ENCODE results near the gene MORN2.
A peak's percentile ranks its signal among the peaks of the same experiment; 100 is the strongest.

MORN2 gene

GRCh38 chr2:38830526-38831159 lies 45.1 kb upstream of the MORN2 start:
- H3K9me3 ChIP-seq (replicated peaks in 1 of 2; ENCODE audit: control insufficient read depth in 2 of 2, insufficient read depth in 1 of 2, low read depth in 1 of 2, low read length in 2 of 2), result no peaks in the 10 kb centered on the region
- no peak overlapping the region for H2BK120ac ChIP-seq (ENCODE audit: low read depth, low read length)
- no peak for DNase-seq (ENCODE audit: low spot score)
- H3K4ac ChIP-seq (ENCODE audit: low read length), result no peak overlapping the region
- H2BK15ac ChIP-seq (ENCODE audit: low read length), result no peak overlapping the region
- no peak overlapping the region for H2BK12ac ChIP-seq (ENCODE audit: low read length)
- no peak overlapping the region for H3K27ac ChIP-seq (replicated peaks; ENCODE audit: low read length)
- H3K4me1 ChIP-seq (ENCODE audit: control insufficient read depth in 2 of 2, insufficient read depth in 1 of 2, low read depth in 1 of 2, low read length in 2 of 2), result no peaks in the 10 kb centered on the region
- no peak overlapping the region for H3K18ac ChIP-seq (ENCODE audit: low read length)
- H3K14ac ChIP-seq (ENCODE audit: low read length), result no peak overlapping the region
- H3K23ac ChIP-seq (ENCODE audit: low read depth, low read length, poor library complexity), result no peak overlapping the region
- no peak overlapping the region for H4K8ac ChIP-seq (ENCODE audit: low read depth, low read length)
- no peak overlapping the region for H2BK5ac ChIP-seq (ENCODE audit: low read length)
- no peak overlapping the region for H3K9ac ChIP-seq (ENCODE audit: low read depth, low read length, poor library complexity)
- H3K4me3 ChIP-seq (ENCODE audit: low read length in 2 of 2), result no peak overlapping the region
- H3K4me2 ChIP-seq (ENCODE audit: insufficient read depth, low read length, poor library complexity, severe bottlenecking), result no peak overlapping the region
- WGBS, 2 donors (ENCODE audit: extremely low coverage in 2 of 2, insufficient read length in 2 of 2, insufficient replicate concordance in 1 of 2), result no CpG with 5 or more reads among the region's 6 CpGs
- no peak overlapping the region for H2AK5ac ChIP-seq (ENCODE audit: low read depth, low read length)
- H4K91ac ChIP-seq (ENCODE audit: low read depth, low read length, poor library complexity), result no peak overlapping the region
- H3K27me3 ChIP-seq (ENCODE audit: control insufficient read depth in 3 of 3, insufficient read depth in 3 of 3, low read depth in 1 of 3, low read length in 3 of 3), result no peaks in the 10 kb centered on the region
- no peaks in the 10 kb centered on the region for H3K79me1 ChIP-seq (ENCODE audit: low read depth, low read length)
- no peak overlapping the region for H2AFZ ChIP-seq (ENCODE audit: low read length)
- H3K36me3 ChIP-seq (replicated peaks in 1 of 2; ENCODE audit: control insufficient read depth in 2 of 2, insufficient read depth in 2 of 2, low read length in 2 of 2), result peaks cover 3 to 64% of the 10 kb centered on the region in 2 donors

DNA sequence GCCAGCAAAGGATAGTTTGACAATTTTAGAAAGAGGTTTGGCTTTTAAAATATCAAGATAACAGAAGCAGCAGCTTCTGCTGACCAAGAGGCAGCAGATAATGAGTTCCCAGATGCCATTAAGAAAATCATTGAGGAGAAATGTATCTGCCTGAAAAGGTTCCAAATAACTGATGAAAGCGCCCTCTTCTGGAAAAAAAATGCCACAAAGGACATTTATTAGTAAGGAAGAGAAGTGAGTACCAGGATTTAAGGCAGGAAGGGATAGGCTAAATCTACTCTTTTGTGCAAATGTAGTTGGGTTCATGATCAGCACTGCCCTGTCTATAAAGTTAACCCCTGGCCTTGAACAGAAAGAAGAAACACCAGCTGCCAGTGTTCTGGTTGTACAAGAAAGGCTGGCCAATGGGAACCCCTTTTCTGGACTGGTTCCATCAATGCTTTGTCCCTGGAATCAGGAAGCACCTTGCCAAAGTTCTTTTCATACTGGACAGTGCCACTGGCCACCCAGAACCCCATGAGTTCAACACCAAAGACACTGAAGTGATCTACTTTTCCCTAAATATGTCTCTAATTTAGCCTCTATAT lies 40.7 kb upstream of the MORN2 start:
- no peak overlapping the region for H2AFZ ChIP-seq (ENCODE audit: low read length)
- WGBS, 2 donors (ENCODE audit: extremely low coverage in 2 of 2, insufficient read length in 2 of 2, insufficient replicate concordance in 1 of 2), result no CpG with 5 or more reads among the region's 1 CpG
- H3K23ac ChIP-seq (ENCODE audit: low read depth, low read length, poor library complexity), result no peak overlapping the region
- H3K9me3 ChIP-seq (replicated peaks in 1 of 2; ENCODE audit: control insufficient read depth in 2 of 2, insufficient read depth in 1 of 2, low read depth in 1 of 2, low read length in 2 of 2), result no peaks in the 10 kb centered on the region
- no peak overlapping the region for H3K4ac ChIP-seq (ENCODE audit: low read length)
- no peak overlapping the region for H4K8ac ChIP-seq (ENCODE audit: low read depth, low read length)
- peak; percentile 9 for DNase-seq (ENCODE audit: low spot score)
- no peak overlapping the region for H2BK5ac ChIP-seq (ENCODE audit: low read length)
- no peak overlapping the region for H3K9ac ChIP-seq (ENCODE audit: low read depth, low read length, poor library complexity)
- no peak overlapping the region for H4K91ac ChIP-seq (ENCODE audit: low read depth, low read length, poor library complexity)
- no peak overlapping the region for H2BK15ac ChIP-seq (ENCODE audit: low read length)
- H3K4me1 ChIP-seq (ENCODE audit: control insufficient read depth in 2 of 2, insufficient read depth in 1 of 2, low read depth in 1 of 2, low read length in 2 of 2), result no peaks in the 10 kb centered on the region
- H2AK5ac ChIP-seq (ENCODE audit: low read depth, low read length), result no peak overlapping the region
- H3K27me3 ChIP-seq (ENCODE audit: control insufficient read depth in 3 of 3, insufficient read depth in 3 of 3, low read depth in 1 of 3, low read length in 3 of 3), result no peaks in the 10 kb centered on the region
- no peak overlapping the region for H3K27ac ChIP-seq (replicated peaks; ENCODE audit: low read length)
- no peak overlapping the region for H2BK120ac ChIP-seq (ENCODE audit: low read depth, low read length)
- H3K18ac ChIP-seq (ENCODE audit: low read length), result no peak overlapping the region
- H3K14ac ChIP-seq (ENCODE audit: low read length), result no peak overlapping the region
- no peak overlapping the region for H3K4me3 ChIP-seq (ENCODE audit: low read length in 2 of 2)
- H3K79me1 ChIP-seq (ENCODE audit: low read depth, low read length), result no peaks in the 10 kb centered on the region
- H3K36me3 ChIP-seq (replicated peaks in 1 of 2; ENCODE audit: control insufficient read depth in 2 of 2, insufficient read depth in 2 of 2, low read length in 2 of 2), result peaks cover 5 to 72% of the 10 kb centered on the region in 2 donors
- H2BK12ac ChIP-seq (ENCODE audit: low read length), result no peak overlapping the region
- H3K4me2 ChIP-seq (ENCODE audit: insufficient read depth, low read length, poor library complexity, severe bottlenecking), result no peak overlapping the region

DNA sequence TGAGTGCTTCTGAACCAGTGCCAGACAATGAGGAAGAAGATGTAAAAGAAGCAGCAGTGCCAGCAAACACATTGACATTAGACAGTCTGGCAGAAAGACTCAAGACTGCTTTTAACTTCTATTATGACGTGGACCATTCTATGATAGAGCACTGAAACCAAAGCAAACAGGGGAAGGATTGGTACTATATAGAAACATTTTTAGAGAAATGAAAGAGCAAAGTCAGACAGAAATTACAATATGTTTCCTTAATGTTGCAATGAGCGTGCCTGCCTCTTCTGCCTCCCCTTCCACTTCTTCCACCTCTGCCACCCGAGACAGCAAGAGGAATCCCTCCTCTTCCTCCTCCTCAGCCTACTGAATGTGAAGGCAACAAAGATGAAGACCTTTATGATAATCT lies 39.8 kb upstream of the MORN2 start:
- H2BK5ac ChIP-seq (ENCODE audit: low read length), result no peak overlapping the region
- no peak overlapping the region for H2BK15ac ChIP-seq (ENCODE audit: low read length)
- H3K23ac ChIP-seq (ENCODE audit: low read depth, low read length, poor library complexity), result no peak overlapping the region
- H3K36me3 ChIP-seq (replicated peaks in 1 of 2; ENCODE audit: control insufficient read depth in 2 of 2, insufficient read depth in 2 of 2, low read length in 2 of 2), result peaks cover 5 to 75% of the 10 kb centered on the region in 2 donors
- H3K14ac ChIP-seq (ENCODE audit: low read length), result no peak overlapping the region
- no CpG with 5 or more reads among the region's 3 CpGs for WGBS, 2 donors (ENCODE audit: extremely low coverage in 2 of 2, insufficient read length in 2 of 2, insufficient replicate concordance in 1 of 2)
- H3K79me1 ChIP-seq (ENCODE audit: low read depth, low read length), result no peaks in the 10 kb centered on the region
- H3K4me1 ChIP-seq (ENCODE audit: control insufficient read depth in 2 of 2, insufficient read depth in 1 of 2, low read depth in 1 of 2, low read length in 2 of 2), result no peaks in the 10 kb centered on the region
- no peak overlapping the region for H3K27ac ChIP-seq (replicated peaks; ENCODE audit: low read length)
- no peak overlapping the region for H3K4me3 ChIP-seq (ENCODE audit: low read length in 2 of 2)
- no peaks in the 10 kb centered on the region for H3K9me3 ChIP-seq (replicated peaks in 1 of 2; ENCODE audit: control insufficient read depth in 2 of 2, insufficient read depth in 1 of 2, low read depth in 1 of 2, low read length in 2 of 2)
- no peak overlapping the region for H2BK120ac ChIP-seq (ENCODE audit: low read depth, low read length)
- H3K4me2 ChIP-seq (ENCODE audit: insufficient read depth, low read length, poor library complexity, severe bottlenecking), result no peak overlapping the region
- H3K4ac ChIP-seq (ENCODE audit: low read length), result no peak overlapping the region
- H3K18ac ChIP-seq (ENCODE audit: low read length), result no peak overlapping the region
- no peak overlapping the region for H2BK12ac ChIP-seq (ENCODE audit: low read length)
- no peak for DNase-seq (ENCODE audit: low spot score)
- H3K27me3 ChIP-seq (ENCODE audit: control insufficient read depth in 3 of 3, insufficient read depth in 3 of 3, low read depth in 1 of 3, low read length in 3 of 3), result no peaks in the 10 kb centered on the region
- H2AFZ ChIP-seq (ENCODE audit: low read length), result no peak overlapping the region
- H4K91ac ChIP-seq (ENCODE audit: low read depth, low read length, poor library complexity), result no peak overlapping the region
- H2AK5ac ChIP-seq (ENCODE audit: low read depth, low read length), result no peak overlapping the region
- no peak overlapping the region for H4K8ac ChIP-seq (ENCODE audit: low read depth, low read length)
- no peak overlapping the region for H3K9ac ChIP-seq (ENCODE audit: low read depth, low read length, poor library complexity)

- no peak overlapping the region for H3K27ac ChIP-seq (replicated peaks; ENCODE audit: low read length)
- no peak overlapping the region for H2AFZ ChIP-seq (ENCODE audit: low read length)
- no peak overlapping the region for H2AK5ac ChIP-seq (ENCODE audit: low read depth, low read length)
- H3K4ac ChIP-seq (ENCODE audit: low read length), result no peak overlapping the region
- H3K23ac ChIP-seq (ENCODE audit: low read depth, low read length, poor library complexity), result no peak overlapping the region
- H4K91ac ChIP-seq (ENCODE audit: low read depth, low read length, poor library complexity), result no peak overlapping the region
- no peak overlapping the region for H3K4me3 ChIP-seq (ENCODE audit: low read length in 2 of 2)
- no peak overlapping the region for H3K14ac ChIP-seq (ENCODE audit: low read length)
- H3K27me3 ChIP-seq (ENCODE audit: control insufficient read depth in 3 of 3, insufficient read depth in 3 of 3, low read depth in 1 of 3, low read length in 3 of 3), result no peaks in the 10 kb centered on the region
- no peak overlapping the region for H2BK15ac ChIP-seq (ENCODE audit: low read length)
- WGBS, 2 donors (ENCODE audit: extremely low coverage in 2 of 2, insufficient read length in 2 of 2, insufficient replicate concordance in 1 of 2), result no CpG with 5 or more reads among the region's 2 CpGs
- no peak overlapping the region for H3K9ac ChIP-seq (ENCODE audit: low read depth, low read length, poor library complexity)
- H2BK120ac ChIP-seq (ENCODE audit: low read depth, low read length), result no peak overlapping the region
- no peak for DNase-seq (ENCODE audit: low spot score)
- H3K79me1 ChIP-seq (ENCODE audit: low read depth, low read length), result no peaks in the 10 kb centered on the region
- H3K9me3 ChIP-seq (replicated peaks in 1 of 2; ENCODE audit: control insufficient read depth in 2 of 2, insufficient read depth in 1 of 2, low read depth in 1 of 2, low read length in 2 of 2), result no peaks in the 10 kb centered on the region
- H3K18ac ChIP-seq (ENCODE audit: low read length), result no peak overlapping the region
- no peak overlapping the region for H3K4me2 ChIP-seq (ENCODE audit: insufficient read depth, low read length, poor library complexity, severe bottlenecking)
- H3K4me1 ChIP-seq (ENCODE audit: control insufficient read depth in 2 of 2, insufficient read depth in 1 of 2, low read depth in 1 of 2, low read length in 2 of 2), result no peaks in the 10 kb centered on the region
- no peak overlapping the region for H2BK12ac ChIP-seq (ENCODE audit: low read length)
- peaks cover 5 to 81% of the 10 kb centered on the region in 2 donors for H3K36me3 ChIP-seq (replicated peaks in 1 of 2; ENCODE audit: control insufficient read depth in 2 of 2, insufficient read depth in 2 of 2, low read length in 2 of 2)
- H2BK5ac ChIP-seq (ENCODE audit: low read length), result no peak overlapping the region
- no peak overlapping the region for H4K8ac ChIP-seq (ENCODE audit: low read depth, low read length)
These were observed 39.0 kb upstream of the MORN2 start for GRCh38 chr2:38836791-38837190.
